Limb (tissue), 2 donors: ENCODE data around the gene SLC27A5.
"Not testable (repeated sequence)": the region's sequence is repeated elsewhere in the genome, so short reads cannot be mapped to it uniquely, and the experiment has no call there.

Source experiments
- DNase-seq, 2 donors: peaks; one replicate each; pipeline ENCODE4 v3.0.0-alpha.2; 2016; ENCODE audit errors: extremely low spot score in 2 of 2

Gene SLC27A5

DNA sequence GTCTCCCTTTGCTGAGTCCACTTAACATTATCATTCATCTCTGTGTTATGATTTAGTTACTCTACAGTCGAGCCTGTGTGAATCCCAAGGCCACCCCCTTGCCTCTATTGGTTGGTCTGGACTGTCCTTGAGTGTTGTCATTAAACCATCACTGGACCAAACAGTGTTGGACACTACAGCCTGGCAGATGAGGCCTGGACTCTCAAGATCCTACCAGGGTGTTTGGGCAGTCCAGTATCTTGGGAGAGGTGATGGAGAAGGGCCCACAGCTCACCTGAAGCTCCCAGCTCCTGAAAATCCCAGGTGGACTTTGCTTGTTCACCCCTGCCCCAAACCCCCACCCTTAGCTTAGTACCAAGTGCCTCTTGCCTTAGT is 39.3 kb upstream of the SLC27A5 start:
- no peak for DNase-seq

DNA sequence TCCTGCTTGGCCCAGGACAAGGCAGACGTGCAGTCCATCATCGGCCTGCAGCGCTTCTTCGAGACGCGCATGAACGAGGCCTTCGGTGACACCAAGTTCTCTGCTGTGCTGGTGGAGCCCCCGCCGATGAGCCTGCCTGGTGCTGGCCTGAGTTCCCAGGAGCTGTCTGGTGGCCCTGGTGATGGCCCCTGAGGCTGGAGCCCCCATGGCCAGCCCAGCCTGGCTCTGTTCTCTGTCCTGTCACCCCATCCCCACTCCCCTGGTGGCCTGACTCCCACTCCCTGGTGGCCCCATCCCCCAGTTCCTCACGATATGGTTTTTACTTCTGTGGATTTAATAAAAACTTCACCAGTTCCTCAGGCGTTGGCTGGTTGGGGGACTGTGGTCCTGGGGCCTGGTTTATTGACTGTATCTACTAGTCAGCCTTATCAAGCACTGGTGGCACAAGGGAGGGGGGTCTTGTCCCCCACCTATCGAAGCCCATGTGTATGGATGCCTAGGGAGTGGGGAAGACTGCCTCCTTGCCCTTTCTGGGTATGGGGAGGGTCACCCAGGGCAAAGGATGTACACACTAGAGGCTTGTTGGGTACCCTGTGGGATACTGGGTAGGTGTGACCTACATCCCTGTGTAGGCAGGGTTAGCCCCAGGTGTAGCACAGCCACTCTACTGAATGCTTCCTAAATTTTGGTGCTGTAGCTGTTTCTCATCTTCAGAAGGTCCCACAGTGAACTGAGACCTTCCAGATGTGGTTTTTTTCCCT is 38.8 kb upstream of the SLC27A5 start:
- no peak for DNase-seq

DNA sequence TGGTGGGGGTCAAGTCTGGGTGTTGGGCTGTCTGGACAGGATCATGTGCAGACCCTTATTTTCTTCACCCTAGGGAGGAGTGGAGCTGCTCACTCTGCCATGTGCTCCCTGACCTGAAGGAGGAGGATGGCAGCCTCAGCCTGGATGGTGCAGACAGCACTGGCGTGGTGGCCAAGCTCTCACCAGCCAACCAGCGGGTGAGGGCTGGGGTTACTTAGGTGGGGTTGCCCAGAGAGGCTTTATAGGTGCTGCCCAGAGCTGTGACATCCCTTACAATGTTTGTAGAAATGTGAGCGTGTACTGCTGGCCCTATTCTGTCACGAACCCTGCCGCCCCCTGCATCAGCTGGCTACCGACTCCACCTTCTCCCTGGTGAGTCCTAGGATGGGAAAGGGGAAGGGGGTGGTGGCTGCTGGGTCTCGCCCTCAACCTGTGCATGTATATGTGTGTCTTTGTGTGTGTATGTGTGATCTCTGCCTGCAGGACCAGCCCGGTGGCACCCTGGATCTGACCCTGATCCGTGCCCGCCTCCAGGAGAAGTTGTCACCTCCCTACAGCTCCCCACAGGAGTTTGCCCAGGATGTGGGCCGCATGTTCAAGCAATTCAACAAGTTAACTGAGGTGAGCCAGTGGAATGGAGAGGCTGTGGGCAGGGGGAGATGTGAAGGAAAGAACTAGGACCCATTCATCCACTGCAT is 38.0 kb upstream of the SLC27A5 start:
- DNase-seq, result no peak

DNA sequence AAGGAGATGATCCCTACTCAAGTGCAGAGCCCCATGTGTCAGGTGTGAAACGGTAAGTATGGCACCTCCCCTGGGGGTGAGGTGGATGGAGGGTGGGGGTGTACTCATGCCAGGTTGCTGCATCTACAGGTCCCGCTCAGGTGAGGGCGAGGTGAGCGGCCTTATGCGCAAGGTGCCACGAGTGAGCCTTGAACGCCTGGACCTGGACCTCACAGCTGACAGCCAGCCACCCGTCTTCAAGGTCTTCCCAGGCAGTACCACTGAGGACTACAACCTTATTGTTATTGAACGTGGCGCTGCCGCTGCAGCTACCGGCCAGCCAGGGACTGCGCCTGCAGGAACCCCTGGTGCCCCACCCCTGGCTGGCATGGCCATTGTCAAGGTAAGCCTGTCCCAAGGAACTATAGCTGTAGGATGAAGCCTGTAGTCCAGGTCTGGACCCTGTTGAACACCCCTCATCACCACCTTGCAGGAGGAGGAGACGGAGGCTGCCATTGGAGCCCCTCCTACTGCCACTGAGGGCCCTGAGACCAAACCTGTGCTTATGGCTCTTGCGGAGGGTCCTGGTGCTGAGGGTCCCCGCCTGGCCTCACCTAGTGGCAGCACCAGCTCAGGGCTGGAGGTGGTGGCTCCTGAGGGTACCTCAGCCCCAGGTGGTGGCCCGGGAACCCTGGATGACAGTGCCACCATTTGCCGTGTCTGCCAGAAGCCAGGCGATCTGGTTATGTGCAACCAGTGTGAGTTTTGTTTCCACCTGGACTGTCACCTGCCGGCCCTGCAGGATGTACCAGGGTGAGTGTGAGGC is 37.3 kb upstream of the SLC27A5 start:
- DNase-seq, result no peak

DNA sequence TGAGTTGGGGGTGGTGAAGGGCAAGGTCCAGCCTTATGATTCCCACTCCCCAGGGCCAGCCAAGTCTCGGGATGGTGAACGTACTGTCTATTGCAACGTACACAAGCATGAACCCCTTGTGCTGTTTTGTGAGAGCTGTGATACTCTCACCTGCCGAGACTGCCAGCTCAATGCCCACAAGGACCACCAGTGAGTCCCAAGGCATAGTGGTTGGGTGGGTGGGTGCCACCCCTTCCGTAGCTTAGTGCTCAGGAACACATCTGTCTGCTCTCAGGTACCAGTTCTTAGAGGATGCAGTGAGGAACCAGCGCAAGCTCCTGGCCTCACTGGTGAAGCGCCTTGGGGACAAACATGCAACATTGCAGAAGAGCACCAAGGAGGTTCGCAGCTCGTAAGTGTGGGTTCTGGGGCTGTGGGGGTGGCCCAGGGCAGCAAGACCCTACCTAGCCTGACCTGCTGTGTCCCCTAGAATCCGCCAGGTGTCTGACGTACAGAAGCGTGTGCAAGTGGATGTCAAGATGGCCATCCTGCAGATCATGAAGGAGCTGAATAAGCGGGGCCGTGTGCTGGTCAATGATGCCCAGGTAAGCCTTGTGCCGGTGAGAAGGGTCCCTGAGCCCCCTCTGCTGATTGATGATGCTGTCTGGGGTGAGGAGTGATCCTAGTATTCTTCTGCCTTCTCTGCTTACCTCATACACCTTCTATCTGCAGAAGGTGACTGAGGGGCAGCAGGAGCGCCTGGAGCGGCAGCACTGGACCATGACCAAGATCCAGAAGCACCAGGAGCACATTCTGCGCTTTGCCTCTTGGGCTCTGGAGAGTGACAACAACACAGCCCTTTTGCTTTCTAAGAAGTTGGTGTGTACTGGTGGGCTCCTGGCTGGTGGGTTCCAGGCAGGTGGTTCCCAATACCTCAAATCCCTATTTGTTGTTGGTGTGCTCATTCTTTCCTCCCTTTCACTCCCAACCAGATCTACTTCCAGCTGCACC is 35.8 kb upstream of the SLC27A5 start:
- no peak for DNase-seq

DNA sequence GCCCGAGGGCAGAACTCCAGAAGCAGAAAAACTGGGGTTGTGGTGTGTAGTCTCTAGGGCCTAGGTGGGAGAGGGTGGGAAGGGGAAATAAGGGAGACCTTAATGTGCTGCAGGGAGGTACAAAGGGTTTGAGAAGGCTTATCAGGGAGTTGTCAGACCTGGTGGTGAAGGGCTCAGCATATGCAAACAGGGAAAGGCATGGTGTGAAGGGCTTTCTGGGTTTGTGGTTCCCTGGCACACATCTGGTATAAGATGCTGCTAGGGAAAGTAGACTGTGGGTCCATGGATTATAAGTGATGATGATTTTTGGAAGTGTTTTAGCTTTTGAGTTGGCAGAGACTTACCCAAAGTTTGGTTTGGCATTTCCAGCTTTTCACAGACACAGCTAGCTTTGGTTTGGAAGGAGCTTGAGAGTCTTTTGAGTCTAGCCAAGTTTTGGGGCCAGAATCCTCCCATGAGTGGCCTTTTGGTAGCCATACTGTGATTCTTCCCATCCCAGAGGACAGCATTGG is 34.3 kb upstream of the SLC27A5 start:
- no peak for DNase-seq

DNA sequence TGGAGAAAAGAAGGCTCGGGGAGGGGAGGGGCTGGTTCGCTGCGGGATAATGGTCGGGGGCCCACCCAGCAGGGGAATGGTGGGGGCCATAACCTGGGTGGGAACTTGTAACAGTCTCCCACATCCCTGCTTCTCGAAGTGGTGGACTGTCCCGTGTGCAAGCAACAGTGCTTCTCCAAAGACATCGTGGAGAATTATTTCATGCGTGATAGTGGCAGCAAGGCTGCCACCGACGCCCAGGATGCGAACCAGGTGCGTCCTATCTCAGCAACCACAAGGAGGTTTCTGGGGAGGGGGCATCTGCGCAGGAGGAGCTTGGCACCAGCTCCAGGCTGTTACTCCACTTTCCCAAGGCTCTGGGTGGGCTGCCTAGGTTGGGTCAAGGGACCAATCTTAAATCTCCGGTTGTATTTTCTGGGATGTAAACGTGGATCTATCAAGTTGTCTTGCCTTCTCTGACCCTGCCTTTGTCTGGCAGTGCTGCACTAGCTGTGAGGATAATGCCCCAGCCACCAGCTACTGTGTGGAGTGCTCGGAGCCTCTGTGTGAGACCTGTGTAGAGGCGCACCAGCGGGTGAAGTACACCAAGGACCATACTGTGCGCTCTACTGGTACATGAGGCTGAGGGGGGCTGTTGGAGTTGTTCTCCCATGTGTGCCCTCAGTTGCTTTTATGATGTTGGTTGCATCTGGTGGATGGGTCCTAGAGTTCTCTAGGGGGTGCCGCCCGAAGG is 33.7 kb upstream of the SLC27A5 start:
- DNase-seq, result no peak

DNA sequence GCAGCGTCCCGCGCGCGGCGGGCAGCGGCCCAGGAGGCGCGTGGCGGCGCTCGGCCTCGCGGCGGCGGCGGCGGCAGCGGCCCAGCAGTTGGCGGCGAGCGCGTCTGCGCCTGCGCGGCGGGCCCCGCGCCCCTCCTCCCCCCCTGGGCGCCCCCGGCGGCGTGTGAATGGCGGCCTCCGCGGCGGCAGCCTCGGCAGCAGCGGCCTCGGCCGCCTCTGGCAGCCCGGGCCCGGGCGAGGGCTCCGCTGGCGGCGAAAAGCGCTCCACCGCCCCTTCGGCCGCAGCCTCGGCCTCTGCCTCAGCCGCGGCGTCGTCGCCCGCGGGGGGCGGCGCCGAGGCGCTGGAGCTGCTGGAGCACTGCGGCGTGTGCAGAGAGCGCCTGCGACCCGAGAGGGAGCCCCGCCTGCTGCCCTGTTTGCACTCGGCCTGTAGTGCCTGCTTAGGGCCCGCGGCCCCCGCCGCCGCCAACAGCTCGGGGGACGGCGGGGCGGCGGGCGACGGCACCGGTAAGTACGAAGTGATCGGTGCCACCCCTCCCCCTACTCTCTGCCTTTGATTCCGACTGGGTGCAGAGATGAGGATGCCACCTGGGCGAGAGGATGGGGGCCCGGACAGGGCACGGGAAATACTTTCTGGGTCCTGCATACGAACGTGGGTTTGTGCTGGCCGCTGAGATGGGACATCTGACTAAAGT is 32.9 kb upstream of the SLC27A5 start:
- peak in 1 of 2 donors; percentile 93 for DNase-seq

DNA sequence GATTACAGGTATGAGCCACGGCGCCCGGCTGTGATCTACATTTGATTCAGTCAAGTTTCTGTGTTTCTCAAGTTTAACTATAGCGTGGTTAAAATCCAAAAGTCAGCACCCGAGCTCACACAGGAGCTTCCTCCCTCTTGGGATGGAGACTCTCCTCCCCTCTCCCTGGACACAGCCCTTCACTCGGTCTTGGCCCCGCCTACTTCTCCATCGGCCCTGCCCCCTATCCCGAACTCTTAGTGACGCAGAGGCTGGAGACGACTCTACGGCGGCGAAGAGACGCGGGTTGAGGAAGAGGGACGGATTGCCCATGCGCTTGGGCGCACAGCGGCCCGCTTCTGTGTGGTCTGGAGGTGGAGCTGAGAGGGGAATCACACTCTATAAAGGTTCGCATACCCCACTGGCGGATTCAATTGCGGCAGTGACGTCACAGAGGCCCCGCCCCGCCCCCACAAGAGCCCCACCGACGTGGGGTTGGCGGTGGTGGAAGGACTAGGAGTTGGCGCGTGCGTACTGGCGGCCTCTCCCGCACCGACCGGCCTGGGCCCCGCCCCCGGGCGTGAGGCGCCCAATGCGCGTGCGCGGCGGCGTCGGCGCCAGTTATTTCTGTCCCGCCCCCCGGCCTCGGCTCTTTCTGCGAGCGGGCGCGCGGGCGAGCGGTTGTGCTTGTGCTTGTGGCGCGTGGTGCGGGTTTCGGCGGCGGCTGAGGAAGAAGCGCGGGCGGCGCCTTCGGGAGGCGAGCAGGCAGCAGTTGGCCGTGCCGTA is 32.2 kb upstream of the SLC27A5 start, which contains the start of gene TRIM28:
TSS of gene TRIM28 (plus strand) at position 239 of the 765 bp plus-strand sequence. CDS start 694 bp downstream, outside the sequence.
- DNase-seq, result peak; percentile 99 to 100

DNA sequence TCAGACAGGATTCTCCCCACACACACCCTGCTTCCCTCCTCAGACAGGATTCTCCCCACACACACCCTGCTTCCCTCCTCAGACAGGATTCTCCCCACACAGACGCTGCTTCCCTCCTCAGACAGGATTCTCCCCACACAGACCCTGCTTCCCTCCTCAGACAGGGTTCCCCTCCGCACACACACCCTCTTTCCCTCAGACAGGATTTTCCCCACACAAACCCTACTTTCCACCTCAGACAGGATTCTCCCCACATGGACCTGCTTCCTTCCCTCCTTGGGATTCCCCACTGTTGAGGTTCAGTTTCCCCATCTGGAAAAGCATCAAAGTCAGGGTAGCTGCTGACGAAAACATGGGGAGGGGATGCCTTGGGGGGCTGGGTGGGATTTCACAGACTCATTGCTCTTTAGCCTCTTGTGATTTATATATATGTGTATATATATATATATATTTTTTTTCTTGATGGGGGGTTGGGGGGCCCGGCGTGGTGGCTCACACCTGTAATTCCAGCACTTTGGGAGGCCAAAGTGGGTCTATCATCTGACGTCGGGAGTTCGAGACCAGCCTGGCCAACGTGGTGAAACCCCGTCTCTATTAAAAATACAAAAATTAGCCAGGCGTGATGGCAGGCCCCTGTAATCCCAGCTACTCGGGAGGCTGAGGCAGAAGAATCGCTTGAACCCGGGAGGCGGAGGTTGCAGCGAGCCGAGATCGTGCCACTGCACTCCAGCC is 31.0 kb upstream of the SLC27A5 start:
- not testable (repeated sequence) for DNase-seq

DNA sequence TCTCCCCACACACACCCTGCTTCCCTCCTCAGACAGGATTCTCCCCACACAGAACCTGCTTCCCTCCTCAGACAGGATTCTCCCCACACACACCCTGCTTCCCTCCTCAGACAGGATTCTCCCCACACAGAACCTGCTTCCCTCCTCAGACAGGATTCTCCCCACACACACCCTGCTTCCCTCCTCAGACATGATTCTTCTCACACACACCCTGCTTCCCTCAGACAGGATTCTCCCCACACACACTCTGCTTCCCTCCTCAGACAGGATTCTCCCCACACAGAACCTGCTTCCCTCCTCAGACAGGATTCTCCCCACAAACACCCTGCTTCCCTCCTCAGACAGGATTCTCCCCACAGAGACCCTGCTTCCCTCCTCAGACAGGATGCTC is 27.4 kb upstream of the SLC27A5 start:
- not testable (repeated sequence) for DNase-seq

DNA sequence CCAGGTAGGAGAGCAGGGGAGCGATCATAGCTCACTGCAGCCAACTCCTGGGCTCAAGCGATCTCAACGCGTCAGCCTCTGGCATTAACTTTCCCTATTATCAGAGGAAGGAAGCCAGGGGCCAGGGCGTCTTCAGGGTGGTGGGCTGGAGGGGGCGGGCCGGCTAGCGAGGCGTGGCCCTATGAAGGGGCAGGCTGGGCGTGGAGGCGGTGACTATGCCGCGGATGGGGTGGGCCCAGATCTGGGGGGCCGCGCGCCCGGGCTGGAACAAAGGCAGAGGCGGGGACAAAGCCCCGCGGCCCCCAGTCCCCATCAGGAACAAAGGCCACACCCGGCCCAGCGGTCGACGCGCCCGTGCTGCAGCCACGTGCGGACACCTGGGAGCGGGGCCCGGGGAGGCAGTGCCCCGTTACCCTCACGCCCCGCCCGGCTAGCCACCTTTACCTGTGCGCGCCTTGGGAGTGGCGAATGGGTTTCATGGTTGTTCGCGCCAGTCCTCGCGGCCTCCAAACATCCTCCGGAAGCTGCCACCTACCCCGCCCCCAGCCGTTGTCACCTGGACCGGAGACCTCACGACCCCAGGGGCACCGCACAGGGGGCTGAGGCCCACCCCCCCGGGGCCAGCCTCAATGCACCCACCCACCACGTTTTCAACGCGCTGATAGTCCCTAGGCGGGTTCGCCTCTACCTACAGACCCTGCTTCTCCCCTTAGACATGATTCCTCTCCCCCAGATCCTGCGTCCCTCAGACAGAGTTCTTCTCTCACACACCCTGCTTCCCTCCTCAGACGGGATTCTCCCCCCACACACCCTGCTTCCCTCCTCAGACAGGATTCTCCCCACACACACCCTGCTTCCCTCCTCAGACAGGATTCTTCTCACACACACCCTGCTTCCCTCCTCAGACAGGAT is 26.7 kb upstream of the SLC27A5 start:
- peak; percentile 56 to 86 for DNase-seq

DNA sequence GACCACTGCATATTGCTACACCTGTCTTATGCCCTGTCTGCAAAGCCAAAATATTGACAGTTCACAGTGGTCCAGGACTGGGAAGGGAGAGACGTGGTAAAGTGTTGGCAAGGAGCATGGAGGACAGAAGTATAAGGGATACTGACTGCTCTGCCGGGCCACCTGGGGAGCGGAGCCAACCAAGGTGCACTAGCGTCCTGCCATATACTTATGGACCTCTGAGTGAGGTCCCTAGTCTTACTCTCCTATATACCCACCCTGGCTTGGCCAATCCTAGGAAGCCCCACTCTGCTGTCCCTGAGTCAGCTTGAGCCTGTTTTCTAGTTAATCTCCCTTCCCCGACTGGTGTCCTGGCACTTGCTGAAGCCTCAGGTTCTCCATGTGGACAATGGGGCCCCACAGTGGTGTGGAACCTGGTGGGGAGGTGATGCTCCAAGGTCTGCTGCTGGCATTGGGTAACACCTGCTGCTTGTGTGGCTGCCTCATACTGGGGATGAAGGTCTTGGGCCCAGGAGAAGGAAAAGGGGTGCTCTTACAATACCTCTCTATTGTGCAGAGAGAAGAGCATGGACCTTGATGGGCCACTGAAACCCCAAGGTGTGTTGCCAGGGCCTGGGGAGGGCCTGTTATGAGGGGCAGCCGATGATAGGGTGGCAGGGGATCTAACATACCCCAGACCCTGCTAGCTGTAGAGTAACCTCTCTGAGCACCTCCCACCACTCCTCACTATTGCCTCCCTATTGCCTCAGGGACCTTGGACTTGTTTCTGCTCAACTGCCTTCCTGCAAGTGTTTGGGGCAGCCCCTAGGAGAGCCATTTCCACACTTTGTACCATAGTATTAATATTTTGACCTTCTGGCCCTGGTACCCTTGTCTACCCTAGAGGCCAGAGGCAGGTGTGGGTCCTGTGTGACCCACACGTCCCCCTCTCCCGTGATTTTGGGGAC is 25.3 kb upstream of the SLC27A5 start:
- no peak for DNase-seq

DNA sequence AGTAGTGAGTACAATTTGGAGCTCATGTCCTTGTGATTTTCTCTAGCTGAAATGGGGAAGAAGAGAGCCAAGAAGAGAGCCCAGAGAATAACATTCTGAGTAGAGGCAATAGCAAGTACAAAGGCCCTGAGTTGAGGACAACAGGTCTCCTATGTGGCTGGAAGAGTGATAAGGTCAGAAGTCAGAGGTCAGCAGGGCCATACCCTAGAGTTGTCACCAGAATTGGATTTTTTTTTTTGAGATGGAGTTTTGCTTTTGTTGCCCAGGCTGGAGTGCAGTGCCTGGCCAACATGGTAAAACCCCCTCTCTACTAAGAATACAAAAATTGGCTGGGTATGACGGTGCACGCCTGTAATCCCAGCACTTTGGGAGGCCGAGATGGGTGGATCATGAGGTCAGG is 24.1 kb upstream of the SLC27A5 start:
- no peak for DNase-seq

DNA sequence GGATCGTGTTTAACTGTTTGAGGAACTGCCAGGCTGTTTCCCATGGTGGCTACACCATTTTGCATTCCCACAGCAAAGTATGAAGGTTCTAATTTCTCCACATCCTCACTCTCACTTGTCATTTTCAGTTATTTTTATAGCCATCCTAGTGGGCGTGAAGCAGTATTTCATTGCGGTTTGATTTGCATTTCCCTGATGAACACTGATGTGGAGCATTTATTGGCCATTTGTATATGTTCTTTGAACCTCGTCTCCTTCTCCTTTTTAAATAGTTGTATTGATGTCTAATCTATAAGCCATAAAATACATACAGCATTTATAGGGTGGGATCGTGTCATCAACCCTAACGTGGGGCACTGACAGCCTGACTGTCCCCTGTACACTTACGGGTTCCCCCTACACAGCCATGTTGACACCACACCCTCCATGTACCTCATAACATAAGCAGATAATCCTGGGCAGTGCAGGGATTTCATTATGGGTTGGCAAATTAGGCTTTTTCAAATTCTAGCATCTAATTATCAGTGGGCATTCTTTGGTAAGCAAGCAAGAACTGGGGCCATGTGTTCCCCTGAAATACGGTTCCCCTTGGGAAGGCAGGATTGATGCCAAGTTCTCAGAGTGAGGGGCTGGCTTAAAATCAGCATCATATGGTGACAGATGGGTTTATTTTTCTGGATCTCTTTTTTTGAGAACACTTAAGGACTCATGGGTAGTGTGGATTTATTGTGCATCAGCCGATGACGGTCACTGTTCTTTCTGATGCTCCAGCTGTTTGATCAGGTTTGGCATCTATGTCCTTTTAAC is 19.4 kb upstream of the SLC27A5 start:
- DNase-seq, result no peak
